Glutamatergic neuron (in vitro differentiated cells): ENCODE data around the gene HOXC4. TPM values are rescaled to one million over a fixed set of nuclear protein-coding genes. Genes with fewer than 3 reads are reported as not detected.
"Not testable (repeated sequence)": the region's sequence is repeated elsewhere in the genome, so short reads cannot be mapped to it uniquely, and the experiment has no call there.

Experiments
- DNase-seq: peaks from one replicate; pipeline ENCODE4 v3.0.0; 2022
- H3K27ac Mint-ChIP-seq: one replicate; pipeline ENCODE4 v1.8.0; 2020; ENCODE audit warnings: mild to moderate bottlenecking, mixed read lengths, inconsistent platforms; ENCODE audit not compliant: unreplicated experiment
- H3K27me3 Mint-ChIP-seq: one replicate; pipeline ENCODE4 v1.8.0; 2020; ENCODE audit warnings: mild to moderate bottlenecking, moderate library complexity, mixed read lengths, inconsistent platforms; ENCODE audit not compliant: unreplicated experiment
- H3K36me3 Mint-ChIP-seq: one replicate; pipeline ENCODE4 v1.8.0; 2020; ENCODE audit warnings: mild to moderate bottlenecking, mixed read lengths, inconsistent platforms; ENCODE audit not compliant: unreplicated experiment
- H3K4me1 Mint-ChIP-seq: one replicate; pipeline ENCODE4 v1.8.0; 2020; ENCODE audit warnings: mild to moderate bottlenecking, low read depth, mixed read lengths, inconsistent platforms; ENCODE audit not compliant: unreplicated experiment
- H3K4me3 Mint-ChIP-seq: one replicate; pipeline ENCODE4 v1.8.0; 2020; ENCODE audit warnings: mild to moderate bottlenecking, mixed read lengths, inconsistent platforms; ENCODE audit not compliant: unreplicated experiment
- H3K9me3 Mint-ChIP-seq: one replicate; pipeline ENCODE4 v1.8.0; 2020; ENCODE audit warnings: mild to moderate bottlenecking, moderate library complexity, mixed read lengths, inconsistent platforms; ENCODE audit not compliant: unreplicated experiment
- total RNA-seq: library from RNA; stranded (reverse); fragmentation: NEBNext Ultra II Directional; extraction: Animal tissue kit (Norgen Biotek cat#: 25700); gene quantifications from one replicate; pipeline ENCODE4 v1.2.1, GENCODE V29; 2021; ENCODE audit not compliant: unreplicated experiment
- TF ChIP-seq, protein P1 (sequence below): fragments of 200-600 bp; sonication (generic); IDR thresholded peaks from one replicate; pipeline ENCODE4 v1.5.0; 2021; ENCODE audit not compliant: partially characterized antibody, unreplicated experiment

HOXC4 gene
- total RNA-seq, 1 donor from 2014 or later: not detected

DNA sequence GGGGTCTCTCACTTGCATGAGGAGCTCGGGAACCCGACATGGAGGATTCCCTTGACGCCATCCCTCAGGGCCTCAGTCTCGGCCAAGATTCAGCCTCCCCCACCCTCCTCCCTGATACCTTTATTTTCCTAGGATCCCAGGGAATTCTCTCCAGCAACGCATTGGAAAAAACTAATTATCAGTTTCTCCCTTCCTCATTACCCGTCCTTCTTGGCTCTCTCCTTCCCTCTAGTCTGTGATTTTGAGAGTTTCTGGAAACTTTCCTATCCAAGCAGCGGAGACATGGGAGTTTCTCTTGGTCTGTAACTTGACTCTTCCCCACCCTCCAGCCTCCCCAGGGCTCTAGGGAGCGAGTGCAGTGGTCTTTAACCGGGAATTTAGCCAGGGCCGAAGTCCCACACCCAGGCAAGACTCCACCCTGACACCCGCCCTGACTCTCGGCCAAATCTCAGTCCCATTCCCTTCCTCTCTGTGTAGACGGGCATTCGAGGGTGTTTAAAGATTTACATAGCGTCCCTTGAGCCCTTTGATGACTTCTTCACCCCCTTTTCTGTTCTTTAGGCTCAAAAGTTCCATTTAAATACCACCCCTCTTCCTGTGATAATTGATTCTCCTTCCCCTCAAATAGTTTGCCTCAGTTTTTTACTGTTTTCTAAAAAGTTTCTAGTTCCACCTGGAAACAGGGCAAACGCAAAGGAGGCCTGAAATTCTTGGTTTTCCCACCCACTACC is 14.1 kb upstream of the HOXC4 start:
- Mint-ChIP-seq H3K27me3 (peaks cover 33% of the 10 kb centered on the region), H3K9me3 (peaks cover 7% of the 10 kb centered on the region)
- no peak for DNase-seq

DNA sequence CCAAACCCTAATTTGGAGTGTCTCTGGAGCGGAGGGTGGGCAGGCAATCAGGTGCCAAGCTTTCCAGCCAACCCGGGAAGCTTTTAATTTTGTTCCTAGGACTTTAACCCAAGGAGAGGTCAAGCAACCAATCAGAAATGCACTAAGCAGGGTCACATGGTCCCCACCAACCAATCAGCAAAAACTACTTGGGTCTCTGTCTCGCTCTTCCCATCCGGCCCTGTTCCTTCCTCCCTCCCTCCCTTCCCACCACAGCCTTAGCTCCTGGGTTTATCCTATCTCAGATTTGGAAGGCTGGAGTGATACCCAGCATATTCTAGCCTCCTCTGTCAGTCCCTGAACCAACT is 13.5 kb upstream of the HOXC4 start:
- Mint-ChIP-seq H3K9me3 (peaks cover 5% of the 10 kb centered on the region), H3K27ac (no peak overlapping the region), H3K4me1 (peaks cover 9% of the 10 kb centered on the region), H3K4me3 (no peak overlapping the region), H3K27me3 (peaks cover 34% of the 10 kb centered on the region), H3K36me3 (no peaks in the 10 kb centered on the region)
- no peak for DNase-seq
- TF ChIP-seq, protein P1, sequence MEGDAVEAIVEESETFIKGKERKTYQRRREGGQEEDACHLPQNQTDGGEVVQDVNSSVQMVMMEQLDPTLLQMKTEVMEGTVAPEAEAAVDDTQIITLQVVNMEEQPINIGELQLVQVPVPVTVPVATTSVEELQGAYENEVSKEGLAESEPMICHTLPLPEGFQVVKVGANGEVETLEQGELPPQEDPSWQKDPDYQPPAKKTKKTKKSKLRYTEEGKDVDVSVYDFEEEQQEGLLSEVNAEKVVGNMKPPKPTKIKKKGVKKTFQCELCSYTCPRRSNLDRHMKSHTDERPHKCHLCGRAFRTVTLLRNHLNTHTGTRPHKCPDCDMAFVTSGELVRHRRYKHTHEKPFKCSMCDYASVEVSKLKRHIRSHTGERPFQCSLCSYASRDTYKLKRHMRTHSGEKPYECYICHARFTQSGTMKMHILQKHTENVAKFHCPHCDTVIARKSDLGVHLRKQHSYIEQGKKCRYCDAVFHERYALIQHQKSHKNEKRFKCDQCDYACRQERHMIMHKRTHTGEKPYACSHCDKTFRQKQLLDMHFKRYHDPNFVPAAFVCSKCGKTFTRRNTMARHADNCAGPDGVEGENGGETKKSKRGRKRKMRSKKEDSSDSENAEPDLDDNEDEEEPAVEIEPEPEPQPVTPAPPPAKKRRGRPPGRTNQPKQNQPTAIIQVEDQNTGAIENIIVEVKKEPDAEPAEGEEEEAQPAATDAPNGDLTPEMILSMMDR: no peak

More for the DNA sequence above, 14.1 kb upstream of the HOXC4 start:
- Mint-ChIP-seq H3K36me3 (no peaks in the 10 kb centered on the region), H3K4me3 (no peak overlapping the region), H3K4me1 (peaks cover 9% of the 10 kb centered on the region), H3K27ac (no peak overlapping the region)
- TF ChIP-seq, protein P1: no peak

DNA sequence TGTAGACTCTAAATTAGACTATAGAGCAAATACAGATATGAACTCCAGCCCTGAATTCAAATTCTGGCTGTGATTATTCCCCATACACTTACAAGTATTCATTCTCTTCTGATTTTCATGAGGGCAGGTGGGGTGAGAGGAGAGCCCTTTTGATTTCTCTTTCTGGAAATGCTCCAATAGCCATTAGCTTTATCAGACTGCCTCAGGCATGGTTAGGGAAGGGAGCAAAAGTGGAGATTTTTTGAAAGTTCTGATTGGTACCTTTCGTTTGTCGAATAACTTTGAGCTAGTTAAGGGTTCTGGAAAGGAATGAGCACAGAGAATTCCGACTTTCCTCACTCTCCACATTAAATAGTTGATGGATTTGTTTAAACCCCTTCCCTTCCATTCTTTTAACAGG is 13.0 kb upstream of the HOXC4 start:
- no peak for DNase-seq
- Mint-ChIP-seq H3K4me1 (peaks cover 9% of the 10 kb centered on the region), H3K4me3 (no peak overlapping the region), H3K36me3 (no peaks in the 10 kb centered on the region), H3K27me3 (peaks cover 33% of the 10 kb centered on the region), H3K9me3 (peaks cover 5% of the 10 kb centered on the region), H3K27ac (no peak overlapping the region)
- TF ChIP-seq, protein P1: no peak

DNA sequence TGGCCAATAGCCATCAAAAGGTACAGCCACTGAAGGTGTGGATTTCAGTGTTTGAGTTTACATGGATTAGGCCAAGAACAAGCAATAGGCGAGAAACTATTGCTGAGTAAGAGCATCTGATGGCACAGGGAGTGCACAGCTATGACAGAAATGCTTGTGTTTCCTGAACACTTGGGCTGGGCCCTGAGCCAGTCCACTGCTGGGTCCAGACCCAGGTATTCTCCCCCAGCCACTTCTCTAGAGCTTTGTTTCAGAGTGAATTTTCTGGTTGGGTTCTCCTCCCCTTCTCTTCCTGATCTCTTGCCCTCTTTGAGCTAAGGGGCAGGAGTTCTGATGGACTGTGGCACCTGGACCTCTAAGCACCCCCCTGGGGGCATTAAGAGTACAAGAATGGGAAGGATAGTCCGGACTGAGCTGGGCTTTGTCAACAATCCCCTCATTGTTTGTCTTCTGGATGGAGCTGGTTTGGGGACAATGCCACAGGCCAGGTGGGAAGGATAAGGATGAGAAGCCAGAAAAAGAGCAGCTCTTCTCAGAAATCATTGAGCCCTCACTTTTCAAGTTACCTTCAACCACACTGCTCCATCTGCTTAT is 12.4 kb upstream of the HOXC4 start:
- no peak overlapping the region for H3K4me3 Mint-ChIP-seq
- H3K9me3 Mint-ChIP-seq: peaks cover 5% of the 10 kb centered on the region
- H3K27ac Mint-ChIP-seq: no peak overlapping the region
- TF ChIP-seq, protein P1: no peak
- H3K27me3 Mint-ChIP-seq: peaks cover 31% of the 10 kb centered on the region
- H3K4me1 Mint-ChIP-seq: peaks cover 9% of the 10 kb centered on the region
- DNase-seq: no peak
- no peaks in the 10 kb centered on the region for H3K36me3 Mint-ChIP-seq

DNA sequence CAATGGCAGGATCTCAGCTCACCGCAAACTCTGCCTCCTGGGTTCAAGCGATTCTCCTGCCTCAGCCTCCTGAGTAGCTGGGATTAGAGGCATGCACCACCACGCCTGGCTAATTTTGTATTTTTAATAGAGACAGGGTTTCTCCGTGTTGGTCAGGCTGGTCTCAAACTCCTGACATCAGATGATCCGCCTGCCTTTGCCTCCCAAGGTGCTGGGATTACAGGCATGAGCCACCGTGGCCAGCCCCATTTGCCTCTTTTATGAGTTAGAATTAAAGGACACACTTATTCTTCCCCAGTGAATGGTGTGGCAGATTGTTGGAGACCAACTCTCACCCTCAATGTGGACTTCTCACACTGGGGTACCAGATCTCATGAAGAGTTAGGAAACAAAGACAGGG is 11.6 kb upstream of the HOXC4 start:
- not testable (repeated sequence) for H3K9me3 Mint-ChIP-seq, H3K27ac Mint-ChIP-seq, DNase-seq, H3K4me1 Mint-ChIP-seq, H3K4me3 Mint-ChIP-seq, H3K36me3 Mint-ChIP-seq
- peaks cover 35% of the 10 kb centered on the region for H3K27me3 Mint-ChIP-seq
